Measurements from ENCODE around the gene APEH. TPM values are rescaled to one million over a fixed set of nuclear protein-coding genes. Genes with fewer than 3 reads are reported as not detected.
"Not testable (repeated sequence)": the region's sequence is repeated elsewhere in the genome, so short reads cannot be mapped to it uniquely, and the experiment has no call there.

APEH gene
- total RNA-seq, 1 donor from 2014 or later = 128 TPM

DNA sequence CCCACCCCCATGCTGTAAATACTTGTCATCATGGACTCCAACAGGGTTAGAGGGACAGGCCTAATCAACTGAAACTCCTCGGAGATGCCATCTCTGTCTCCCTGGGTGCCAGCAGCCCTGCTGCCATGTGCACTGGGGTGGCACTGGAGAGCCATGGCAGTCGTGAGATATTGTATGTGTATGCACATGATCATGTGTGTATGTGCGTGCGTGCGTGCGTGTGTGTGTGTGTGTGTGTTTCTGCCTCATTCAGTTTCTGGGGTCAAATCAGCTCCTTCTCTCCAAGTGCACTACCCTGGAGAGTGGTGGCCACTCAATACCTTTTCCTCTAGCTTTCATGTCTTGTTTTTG, 3.2 kb upstream of the APEH start:
- DNase-seq = no peak

GRCh38 chr3:49671291-49672288, 2.6 kb upstream of the APEH start:
- peak; percentile 82 for DNase-seq

DNA sequence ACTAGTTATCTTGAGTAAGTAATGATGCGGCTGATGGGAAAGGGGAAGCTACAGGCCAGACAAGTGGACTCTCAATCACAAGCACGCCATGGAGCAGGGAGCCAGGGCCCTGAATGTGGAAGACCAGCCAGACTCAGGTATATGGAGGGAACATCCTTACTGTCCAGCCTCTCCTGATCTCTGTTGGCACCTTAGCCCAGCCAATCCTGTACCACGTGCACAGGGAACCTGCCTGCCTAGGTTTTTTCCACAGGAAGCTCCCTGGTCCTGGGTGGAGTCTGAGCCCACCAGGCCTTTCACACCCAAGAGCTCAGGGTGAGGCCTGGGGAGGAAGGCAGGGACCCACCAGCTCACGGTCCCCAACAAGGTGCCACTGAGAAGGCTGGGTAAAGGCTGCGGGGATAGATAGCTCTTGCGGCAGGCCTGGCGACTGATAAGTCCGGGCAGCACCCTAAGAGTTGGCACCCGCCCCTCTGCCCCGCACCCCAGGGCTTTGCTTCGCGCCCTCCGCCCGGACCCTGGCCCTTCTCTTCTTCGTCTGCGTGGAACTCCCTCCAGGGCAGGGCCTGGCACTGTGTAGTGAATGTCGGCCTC, 933 bp upstream of the APEH start:
- peak; percentile 20 for DNase-seq

- DNase-seq = no peak
Measured at GRCh38 chr3:49674497-49674983, 389 bp downstream of the APEH start.

DNA sequence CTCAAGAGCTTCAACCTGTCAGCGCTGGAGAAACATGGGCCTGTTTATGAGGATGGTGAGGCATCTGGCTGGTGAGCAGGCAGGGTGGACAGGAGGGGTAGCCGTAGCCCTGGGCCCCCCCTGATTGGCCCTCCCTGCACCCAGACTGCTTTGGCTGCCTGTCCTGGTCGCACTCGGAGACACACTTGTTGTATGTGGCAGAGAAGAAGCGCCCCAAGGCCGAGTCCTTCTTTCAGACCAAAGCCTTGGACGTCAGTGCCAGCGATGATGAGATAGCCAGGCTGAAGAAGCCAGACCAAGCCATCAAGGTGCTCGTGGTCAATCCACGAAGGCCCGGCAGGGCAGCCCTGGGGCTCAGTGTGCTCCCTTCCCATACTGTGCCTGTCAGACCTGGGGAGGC, 1.8 kb downstream of the APEH start:
- DNase-seq = no peak

GRCh38 chr3:49680493-49681231, 6.5 kb downstream of the APEH start:
- DNase-seq = no peak

GRCh38 chr3:49681232-49681522, 7.0 kb downstream of the APEH start:
- DNase-seq = no peak

DNA sequence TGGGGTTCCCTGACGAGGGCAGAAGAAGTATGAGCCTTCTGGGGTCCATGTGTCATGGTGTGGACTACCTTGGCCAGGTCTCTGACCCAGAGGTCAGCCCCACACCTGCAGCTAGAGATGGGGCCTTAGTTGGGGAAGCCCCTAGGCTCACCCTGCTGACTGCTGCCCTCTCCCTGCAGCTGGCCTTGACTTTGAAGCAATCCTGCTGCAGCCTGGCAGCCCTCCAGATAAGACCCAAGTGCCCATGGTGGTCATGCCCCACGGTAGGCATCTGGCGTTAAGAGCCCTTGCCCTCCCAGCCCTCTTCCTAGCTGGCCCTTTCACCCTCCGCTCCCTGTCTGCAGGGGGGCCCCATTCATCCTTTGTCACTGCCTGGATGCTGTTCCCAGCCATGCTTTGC, 7.4 kb downstream of the APEH start:
- DNase-seq = no peak

DNA sequence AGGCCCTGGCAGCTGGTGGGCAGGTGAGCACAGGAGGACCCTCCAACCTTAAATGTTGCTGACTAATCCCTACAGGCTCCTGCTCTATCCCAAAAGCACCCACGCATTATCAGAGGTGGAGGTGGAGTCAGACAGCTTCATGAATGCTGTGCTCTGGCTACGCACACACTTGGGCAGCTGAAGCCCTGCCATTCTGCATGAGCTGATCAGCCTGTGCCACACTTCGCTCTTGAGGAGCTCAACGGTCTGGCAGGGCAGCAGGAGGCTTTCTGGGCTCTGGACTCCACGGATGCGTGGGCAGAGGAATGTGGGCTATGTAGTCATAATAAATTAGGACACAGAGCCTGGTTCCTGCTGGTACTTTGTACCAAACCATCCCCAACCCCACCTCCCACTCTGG, 9.0 kb downstream of the APEH start:
- no peak for DNase-seq

GRCh38 chr3:49684453-49684852, 10.3 kb downstream of the APEH start:
- DNase-seq = not testable (repeated sequence)

DNA sequence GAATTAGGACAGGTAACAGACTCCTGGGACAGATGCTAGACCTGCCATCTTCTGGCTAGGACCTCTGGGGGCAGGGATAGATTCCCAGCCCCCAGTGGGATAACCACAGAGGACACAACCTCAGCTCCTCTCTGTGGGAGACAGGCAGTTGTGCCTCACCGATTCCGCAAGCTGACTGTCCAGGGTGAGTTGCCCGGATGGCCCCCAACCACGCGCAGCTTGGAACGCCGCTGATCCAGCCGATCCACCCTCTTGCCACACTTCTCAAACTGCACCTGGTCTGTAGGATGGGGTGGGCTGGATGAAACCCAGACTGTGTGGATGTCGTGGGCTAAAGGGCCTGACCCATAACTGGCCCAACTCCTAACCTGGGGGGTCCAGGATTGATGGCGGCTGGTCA, 11.0 kb downstream of the APEH start:
- DNase-seq = not testable (repeated sequence)

GRCh38 chr3:49685846-49686245, 11.7 kb downstream of the APEH start:
- DNase-seq = not testable (repeated sequence)

DNA sequence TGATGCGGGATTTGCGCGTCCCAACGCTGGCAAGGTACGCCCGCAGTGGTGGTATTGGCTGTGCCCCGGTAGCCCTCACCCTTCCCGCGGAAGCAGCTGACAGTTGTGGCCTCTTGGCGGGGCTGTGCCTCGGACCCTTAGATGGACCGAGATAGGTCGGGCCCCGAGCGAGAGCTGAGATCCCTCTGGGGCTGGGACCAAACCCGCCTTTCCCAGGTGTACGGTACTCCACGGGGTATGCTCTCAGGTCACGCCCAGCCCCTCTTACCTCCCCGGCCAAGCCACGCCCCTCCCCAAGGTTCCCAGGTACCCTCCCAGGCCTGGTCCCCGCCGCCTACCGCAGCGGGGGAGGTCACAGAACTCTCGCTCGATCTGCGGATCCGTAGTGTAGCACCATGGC, 12.2 kb downstream of the APEH start:
- not testable (repeated sequence) for DNase-seq

- peak; percentile 25 for DNase-seq
Measured at GRCh38 chr3:49686769-49687423, 12.7 kb downstream of the APEH start.

GRCh38 chr3:49687424-49687795, 13.3 kb downstream of the APEH start:
- not testable (repeated sequence) for DNase-seq

GRCh38 chr3:49688338-49689045, 14.3 kb downstream of the APEH start:
- not testable (repeated sequence) for DNase-seq

- peak; percentile 96 for DNase-seq
Measured at GRCh38 chr3:49689046-49689907, 15.1 kb downstream of the APEH start, which contains the start of the genes MST1 and RNF123. Gene MST1 (minus strand): TSS chr3:49689474. CDS start chr3:49688691, 783 bp downstream. Gene RNF123 (plus strand): TSS chr3:49689557. CDS start chr3:49691166, 1,609 bp downstream.

DNA sequence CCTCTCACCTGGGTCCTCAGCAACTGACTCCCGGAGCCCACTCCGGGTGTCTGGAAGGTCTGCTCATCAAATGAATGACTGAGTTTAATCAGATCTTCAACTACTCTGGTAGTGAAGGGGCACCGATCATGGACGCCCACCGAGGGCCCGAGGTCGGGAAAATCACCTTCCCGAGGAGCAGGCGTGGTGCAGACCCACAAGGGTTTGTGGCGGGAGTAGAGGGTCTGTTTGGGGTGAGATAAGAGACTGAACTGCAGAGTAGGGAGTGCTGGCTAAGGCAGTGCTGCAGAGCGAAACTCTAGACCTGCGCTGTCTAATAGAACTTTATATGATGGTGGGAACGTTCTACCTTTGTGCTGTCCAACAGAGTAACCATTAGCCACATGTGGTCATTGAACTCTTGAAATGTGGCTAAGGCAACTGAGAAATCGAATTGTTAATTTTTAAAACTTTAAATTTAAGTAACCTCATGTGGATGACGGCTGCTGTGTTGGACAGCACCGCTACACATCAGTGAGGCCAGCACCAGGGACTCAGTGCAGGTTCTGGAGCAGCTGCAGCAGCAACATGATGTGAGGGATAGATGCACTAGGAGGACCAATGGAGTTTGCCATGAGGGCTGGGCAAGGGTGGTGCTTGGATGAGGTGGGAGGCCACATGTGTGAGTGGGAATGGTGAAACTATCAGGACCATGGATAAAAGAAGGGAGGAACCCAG, 15.9 kb downstream of the APEH start:
- not testable (repeated sequence) for DNase-seq

DNA sequence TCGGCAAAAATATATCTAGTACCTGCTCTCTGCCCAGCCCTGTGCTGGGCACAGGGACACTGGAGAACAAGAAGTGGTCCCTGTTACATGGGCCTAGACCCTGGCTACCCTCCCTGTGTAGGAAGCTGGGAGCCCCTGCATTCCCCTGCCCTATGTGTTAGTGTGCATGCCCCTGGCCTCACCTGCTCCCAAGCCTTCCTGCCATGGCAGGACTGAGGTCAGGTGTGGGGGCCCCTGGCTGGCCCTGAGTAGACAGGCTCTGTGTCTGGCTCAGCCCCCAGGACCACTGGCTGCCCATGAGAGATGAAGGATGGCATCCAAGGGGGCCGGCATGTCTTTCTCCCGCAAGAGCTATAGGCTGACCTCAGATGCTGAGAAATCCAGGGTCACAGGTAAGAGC, 16.7 kb downstream of the APEH start:
- not testable (repeated sequence) for DNase-seq

- not testable (repeated sequence) for DNase-seq
Measured at GRCh38 chr3:49691481-49691880, 17.3 kb downstream of the APEH start.

Data from dermis blood vessel endothelial cell (primary cell).